Transverse colon (tissue), 4 donors: ENCODE results near the gene ANKRD44.

Experiments used
- CTCF ChIP-seq, 5 experiments: fragments of 200-600 bp in 3 of 5; fragments of 450-650 bp in 2 of 5; sonication (generic) in 3 of 5; IDR thresholded peaks; 1 replicate in 2 of 5; 2 replicates in 3 of 5; pipeline ENCODE4 v1.5.1; 2016 to 2017; ENCODE audit warnings: antibody characterized with exemption in 5 of 5, inconsistent platforms in 3 of 5, mild to moderate bottlenecking in 2 of 5, moderate library complexity in 1 of 5
- EP300 ChIP-seq: sonication (generic); formaldehyde crosslinking; IDR thresholded peaks from one replicate; pipeline ENCODE4 v1.6.1; 2017; ENCODE audit warnings: antibody characterized with exemption, low read depth
- POLR2A ChIP-seq: fragments of 450-650 bp; IDR thresholded peaks from one replicate; pipeline ENCODE4 v1.6.1; 2016; ENCODE audit warnings: antibody characterized with exemption, mild to moderate bottlenecking, moderate library complexity
- POLR2AphosphoS5 ChIP-seq, 3 donors: sonication (generic); formaldehyde crosslinking; IDR thresholded peaks; one replicate each; pipeline ENCODE4 v1.6.1; 2016; ENCODE audit warnings: antibody characterized with exemption in 3 of 3

GRCh38 chr2:197071790-197072436 is 238.7 kb downstream of the ANKRD44 start:
- no peak for TF ChIP-seq POLR2AphosphoS5 (IDR thresholded peaks at IDR 0.05)
- no peak for TF ChIP-seq POLR2A
- no peak for TF ChIP-seq CTCF (IDR thresholded peaks at IDR 0.05)
- no peak for TF ChIP-seq EP300
